HG02763 (cell line): ENCODE measurements around the gene ZC3H7A.
A peak's percentile ranks its signal among the peaks of the same experiment; 100 is the strongest.

ENCODE experiments used
- ATAC-seq: cut with Tn5 transposase; IDR thresholded peaks from one replicate; pipeline ENCODE4 v1.9.1; 2021; ENCODE audit warnings: mild to moderate bottlenecking, moderate library complexity; ENCODE audit not compliant: unreplicated experiment

Gene ZC3H7A

DNA sequence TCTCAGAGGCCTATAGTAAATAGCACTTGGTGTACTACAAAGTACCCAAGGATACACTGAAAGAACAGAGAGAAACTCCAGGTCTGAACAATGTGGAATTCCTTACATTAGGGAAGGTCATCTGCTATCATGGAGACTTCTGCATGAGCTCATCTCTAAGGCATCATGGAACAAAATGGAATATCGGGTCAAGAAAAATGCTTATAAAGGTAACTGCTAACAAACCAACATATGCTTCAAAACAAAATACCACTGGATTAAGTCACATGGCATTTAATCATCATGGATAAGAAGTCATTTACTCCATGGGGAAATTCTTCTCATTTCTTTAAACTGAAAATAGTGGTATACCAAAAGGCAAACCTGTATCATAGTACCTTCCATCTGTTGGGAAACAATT is 88.6 kb downstream of the ZC3H7A start:
- no peak for ATAC-seq

DNA sequence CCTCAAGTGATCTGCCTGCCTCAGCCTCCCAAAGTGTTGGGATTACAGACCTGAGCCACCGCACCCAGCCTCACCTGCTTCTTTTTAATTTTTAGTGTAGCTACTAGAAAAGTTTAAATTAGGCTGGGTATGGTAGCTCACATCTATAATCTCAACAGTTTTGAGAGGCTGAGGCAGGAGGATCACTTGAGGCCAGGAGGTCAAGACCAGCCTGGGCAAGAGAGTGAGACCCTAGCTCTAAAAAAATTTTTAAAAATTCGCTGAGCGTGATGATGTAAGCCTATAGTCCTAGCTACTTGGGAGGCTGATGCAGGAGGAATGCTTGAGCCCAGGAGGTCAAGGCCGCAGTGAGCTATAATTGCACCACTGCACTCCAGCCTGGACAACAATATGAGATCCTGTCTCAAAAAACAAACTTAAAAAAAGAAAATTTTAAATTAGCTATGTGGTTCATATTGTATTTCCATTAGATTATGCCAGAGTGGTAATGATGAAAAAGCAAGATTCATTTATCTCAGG is 89.3 kb downstream of the ZC3H7A start:
- ATAC-seq, result no peak

DNA sequence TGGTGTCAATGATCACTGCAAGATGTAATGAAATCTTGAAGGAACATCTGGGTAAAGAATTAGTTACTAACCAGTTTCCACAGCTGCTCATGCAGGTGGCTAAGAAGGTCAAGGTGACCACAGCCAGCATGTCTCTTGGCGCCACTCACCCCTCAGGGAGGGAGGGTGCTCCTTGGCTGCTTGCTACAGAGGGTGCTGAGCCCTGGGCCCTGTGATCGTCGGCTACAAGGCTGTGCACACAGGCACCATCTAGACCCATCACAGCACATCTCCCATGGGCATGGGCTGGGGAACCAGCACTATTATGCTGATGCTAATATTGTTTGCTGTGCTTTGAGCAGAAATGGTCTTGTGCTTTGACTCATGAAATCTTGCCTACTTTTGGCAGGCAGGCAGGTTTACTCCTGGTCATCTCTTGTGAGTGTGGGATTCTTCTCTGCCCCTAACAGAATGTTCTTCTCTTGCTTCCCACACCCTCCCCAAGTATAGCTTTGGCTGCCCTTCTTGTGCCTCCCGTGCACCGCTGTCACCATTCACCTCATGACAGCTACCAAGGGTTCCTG is 90.8 kb downstream of the ZC3H7A start:
- ATAC-seq, result peak; percentile 56

DNA sequence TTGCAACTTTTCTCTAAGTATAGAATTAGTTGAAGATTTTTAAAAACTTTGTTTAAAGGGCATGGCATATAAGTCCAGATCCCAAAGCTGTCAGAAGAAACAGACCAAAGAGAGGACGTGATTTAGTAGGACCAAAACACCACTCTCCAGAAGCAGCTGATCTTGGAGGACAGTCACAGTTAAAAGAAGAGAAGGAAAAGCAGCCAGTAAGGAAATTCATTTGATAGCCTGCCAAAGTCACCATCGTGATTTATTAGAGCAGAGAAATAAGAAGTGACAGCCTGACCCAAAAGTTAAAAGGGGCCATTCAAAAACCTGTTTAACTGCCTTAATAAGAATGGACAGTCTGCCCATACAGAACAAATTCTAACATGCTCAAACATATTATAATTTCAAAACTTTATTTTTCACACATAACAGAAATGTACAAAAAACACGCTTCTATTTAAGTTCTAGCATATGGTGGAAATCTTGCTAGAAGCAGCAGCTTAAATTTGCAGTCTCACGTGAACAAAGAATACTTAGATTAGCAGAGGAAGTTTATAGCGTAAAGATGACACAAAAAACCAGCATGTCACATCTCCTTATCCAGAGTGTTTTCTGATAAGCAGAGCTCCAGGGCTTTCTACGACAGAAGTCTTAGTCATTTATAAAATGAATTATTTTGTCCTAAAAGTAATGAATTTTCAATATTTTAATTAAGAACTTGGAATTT is 91.6 kb downstream of the ZC3H7A start:
- ATAC-seq, result no peak
